ENCODE results near the gene MYOM3.
"Not testable (repeated sequence)": the region's sequence is repeated elsewhere in the genome, so short reads cannot be mapped to it uniquely, and the experiment has no call there.

Gene MYOM3

GRCh38 chr1:24022581-24023361 is 89.2 kb downstream of the MYOM3 start:
- no peak for DNase-seq

- DNase-seq = no peak
Observed at GRCh38 chr1:24021403-24022266, 90.3 kb downstream of the MYOM3 start.

- DNase-seq = no peak
Observed at GRCh38 chr1:24020470-24020869, 91.5 kb downstream of the MYOM3 start.

GRCh38 chr1:24020025-24020424 is 91.9 kb downstream of the MYOM3 start:
- DNase-seq = no peak

- DNase-seq = no peak
Observed at GRCh38 chr1:24018611-24019580, 93.0 kb downstream of the MYOM3 start.

- no peak for DNase-seq
Observed at GRCh38 chr1:24015221-24016210, 96.4 kb downstream of the MYOM3 start.

GRCh38 chr1:24012878-24013277 is 99.1 kb downstream of the MYOM3 start:
- DNase-seq = not testable (repeated sequence)

GRCh38 chr1:24010650-24011049 is 101.3 kb downstream of the MYOM3 start:
- no peak for DNase-seq

- DNase-seq = no peak
Observed at GRCh38 chr1:24009406-24009805, 102.5 kb downstream of the MYOM3 start.

- not testable (repeated sequence) for DNase-seq
Observed at GRCh38 chr1:24008574-24009184, 103.3 kb downstream of the MYOM3 start.

- DNase-seq = no peak
Observed at GRCh38 chr1:24007079-24007478, 104.9 kb downstream of the MYOM3 start.
